ENCODE data around the gene USP3.

DNA sequence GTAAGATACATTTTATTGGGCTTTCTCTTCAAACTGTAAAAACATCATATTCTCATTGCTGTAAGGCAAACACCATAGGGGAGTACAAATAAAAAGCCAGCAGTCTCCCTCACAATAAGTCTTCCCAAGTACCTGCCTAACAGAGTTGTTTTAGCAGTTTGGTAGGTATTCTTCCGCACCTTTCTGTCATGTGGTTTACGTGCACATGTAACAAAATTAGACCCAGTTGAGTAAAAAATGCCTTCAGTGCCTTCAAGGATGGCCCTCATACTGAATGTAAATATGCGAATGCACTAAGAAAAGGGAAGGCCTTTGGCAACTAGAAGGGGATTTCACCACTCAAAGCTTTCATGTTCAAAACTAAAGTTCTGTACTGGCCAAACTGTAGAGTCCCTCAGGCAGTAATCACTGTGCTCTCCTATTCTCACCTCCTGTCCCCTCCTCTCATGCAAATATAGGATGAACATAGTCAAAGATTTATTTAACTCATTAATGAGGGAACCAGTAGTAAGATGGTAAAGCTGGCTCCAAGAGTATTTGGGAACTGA is 26.4 kb downstream of the USP3 start:
- TF ChIP-seq, protein P1, sequence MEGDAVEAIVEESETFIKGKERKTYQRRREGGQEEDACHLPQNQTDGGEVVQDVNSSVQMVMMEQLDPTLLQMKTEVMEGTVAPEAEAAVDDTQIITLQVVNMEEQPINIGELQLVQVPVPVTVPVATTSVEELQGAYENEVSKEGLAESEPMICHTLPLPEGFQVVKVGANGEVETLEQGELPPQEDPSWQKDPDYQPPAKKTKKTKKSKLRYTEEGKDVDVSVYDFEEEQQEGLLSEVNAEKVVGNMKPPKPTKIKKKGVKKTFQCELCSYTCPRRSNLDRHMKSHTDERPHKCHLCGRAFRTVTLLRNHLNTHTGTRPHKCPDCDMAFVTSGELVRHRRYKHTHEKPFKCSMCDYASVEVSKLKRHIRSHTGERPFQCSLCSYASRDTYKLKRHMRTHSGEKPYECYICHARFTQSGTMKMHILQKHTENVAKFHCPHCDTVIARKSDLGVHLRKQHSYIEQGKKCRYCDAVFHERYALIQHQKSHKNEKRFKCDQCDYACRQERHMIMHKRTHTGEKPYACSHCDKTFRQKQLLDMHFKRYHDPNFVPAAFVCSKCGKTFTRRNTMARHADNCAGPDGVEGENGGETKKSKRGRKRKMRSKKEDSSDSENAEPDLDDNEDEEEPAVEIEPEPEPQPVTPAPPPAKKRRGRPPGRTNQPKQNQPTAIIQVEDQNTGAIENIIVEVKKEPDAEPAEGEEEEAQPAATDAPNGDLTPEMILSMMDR (IDR thresholded peaks at IDR 0.05 in 2 of 3, conservative IDR thresholded peaks at IDR 0.05 in 1 of 3; ENCODE audit: insufficient read depth in 2 of 3, low read depth in 1 of 3, low read length in 3 of 3), result no peak
- TF ChIP-seq HIVEP1 (CRISPR knock-in tag; IDR thresholded peaks at IDR 0.05) (no peak), ATF1 (CRISPR knock-in tag; IDR thresholded peaks at IDR 0.05) (no peak), ATF1 (tag; IDR thresholded peaks at IDR 0.05) (no peak), ZNF766 (CRISPR knock-in tag; conservative IDR thresholded peaks at IDR 0.05) (no peak), NFXL1 (CRISPR knock-in tag; IDR thresholded peaks at IDR 0.05) (no peak), XRCC5 (IDR thresholded peaks at IDR 0.05; ENCODE audit: low read depth, low read length) (no peak), ZZZ3 (IDR thresholded peaks at IDR 0.05) (no peak), PTRF (tag; IDR thresholded peaks at IDR 0.05) (no peak), MAFK (IDR thresholded peaks at IDR 0.05; ENCODE audit: low read length) (no peak), ETV6 (IDR thresholded peaks at IDR 0.05; ENCODE audit: borderline replicate concordance in 1 of 2, low read depth in 2 of 2, low read length in 1 of 2) (no peak), ETV6 (CRISPR knock-in tag; IDR thresholded peaks at IDR 0.05; ENCODE audit: borderline replicate concordance) (no peak)
- TF ChIP-seq, protein P2, sequence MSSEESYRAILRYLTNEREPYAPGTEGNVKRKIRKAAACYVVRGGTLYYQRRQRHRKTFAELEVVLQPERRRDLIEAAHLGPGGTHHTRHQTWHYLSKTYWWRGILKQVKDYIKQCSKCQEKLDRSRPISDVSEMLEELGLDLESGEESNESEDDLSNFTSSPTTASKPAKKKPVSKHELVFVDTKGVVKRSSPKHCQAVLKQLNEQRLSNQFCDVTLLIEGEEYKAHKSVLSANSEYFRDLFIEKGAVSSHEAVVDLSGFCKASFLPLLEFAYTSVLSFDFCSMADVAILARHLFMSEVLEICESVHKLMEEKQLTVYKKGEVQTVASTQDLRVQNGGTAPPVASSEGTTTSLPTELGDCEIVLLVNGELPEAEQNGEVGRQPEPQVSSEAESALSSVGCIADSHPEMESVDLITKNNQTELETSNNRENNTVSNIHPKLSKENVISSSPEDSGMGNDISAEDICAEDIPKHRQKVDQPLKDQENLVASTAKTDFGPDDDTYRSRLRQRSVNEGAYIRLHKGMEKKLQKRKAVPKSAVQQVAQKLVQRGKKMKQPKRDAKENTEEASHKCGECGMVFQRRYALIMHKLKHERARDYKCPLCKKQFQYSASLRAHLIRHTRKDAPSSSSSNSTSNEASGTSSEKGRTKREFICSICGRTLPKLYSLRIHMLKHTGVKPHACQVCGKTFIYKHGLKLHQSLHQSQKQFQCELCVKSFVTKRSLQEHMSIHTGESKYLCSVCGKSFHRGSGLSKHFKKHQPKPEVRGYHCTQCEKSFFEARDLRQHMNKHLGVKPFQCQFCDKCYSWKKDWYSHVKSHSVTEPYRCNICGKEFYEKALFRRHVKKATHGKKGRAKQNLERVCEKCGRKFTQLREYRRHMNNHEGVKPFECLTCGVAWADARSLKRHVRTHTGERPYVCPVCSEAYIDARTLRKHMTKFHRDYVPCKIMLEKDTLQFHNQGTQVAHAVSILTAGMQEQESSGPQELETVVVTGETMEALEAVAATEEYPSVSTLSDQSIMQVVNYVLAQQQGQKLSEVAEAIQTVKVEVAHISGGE (CRISPR knock-in tag; IDR thresholded peaks at IDR 0.05), result no peak
- TF ChIP-seq, protein P3, sequence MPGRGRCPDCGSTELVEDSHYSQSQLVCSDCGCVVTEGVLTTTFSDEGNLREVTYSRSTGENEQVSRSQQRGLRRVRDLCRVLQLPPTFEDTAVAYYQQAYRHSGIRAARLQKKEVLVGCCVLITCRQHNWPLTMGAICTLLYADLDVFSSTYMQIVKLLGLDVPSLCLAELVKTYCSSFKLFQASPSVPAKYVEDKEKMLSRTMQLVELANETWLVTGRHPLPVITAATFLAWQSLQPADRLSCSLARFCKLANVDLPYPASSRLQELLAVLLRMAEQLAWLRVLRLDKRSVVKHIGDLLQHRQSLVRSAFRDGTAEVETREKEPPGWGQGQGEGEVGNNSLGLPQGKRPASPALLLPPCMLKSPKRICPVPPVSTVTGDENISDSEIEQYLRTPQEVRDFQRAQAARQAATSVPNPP (IDR thresholded peaks at IDR 0.05; ENCODE audit: borderline replicate concordance, insufficient read depth, insufficient read length), result no peak

All from K562 (cell line).